ENCODE measurements around the gene CBFA2T2. TPM values are rescaled to one million over a fixed set of nuclear protein-coding genes. Genes with fewer than 3 reads are reported as not detected.
"Not testable (repeated sequence)": the region's sequence is repeated elsewhere in the genome, so short reads cannot be mapped to it uniquely, and the experiment has no call there.

Gene CBFA2T2
- total and polyA plus RNA-seq, 2 donors from 2014 or later = 5.5 to 17.3 TPM

- peak; percentile 78 to 92 (median 88) for DNase-seq
- TF ChIP-seq CTCF (IDR thresholded peaks at IDR 0.05; ENCODE audit: borderline replicate concordance, extremely low read depth, insufficient read depth) = peak; percentile 95
- not testable (repeated sequence) for H3K27me3 ChIP-seq (ENCODE audit: control insufficient read depth, insufficient read depth, low read length); H3K9me3 ChIP-seq (ENCODE audit: control insufficient read depth in 2 of 3, insufficient read depth in 1 of 3, low read length in 3 of 3); H3K27ac ChIP-seq (ENCODE audit: low read depth in 2 of 2, low read length in 2 of 2); H3K4me3 ChIP-seq (ENCODE audit: low read length in 3 of 3); H3K36me3 ChIP-seq (ENCODE audit: control insufficient read depth in 2 of 3, insufficient read depth in 3 of 3, low read length in 3 of 3); H3K4me1 ChIP-seq (ENCODE audit: control insufficient read depth in 2 of 3, insufficient read depth in 2 of 3, low read depth in 1 of 3, low read length in 3 of 3); H3K9ac ChIP-seq (ENCODE audit: low read length in 3 of 3); FAIRE-seq
- intact Hi-C loops (cut with DNase I) = loop anchor here (10.0 kb wide), 1 partner anchor 198 kb away; no protein-coding TSS in a partner anchor
These were observed 32.8 kb upstream of the CBFA2T2 start for GRCh38 chr20:33456916-33457642.

- intact Hi-C loops (cut with DNase I) = loop anchor here (10.0 kb wide), 1 partner anchor 195 kb away; no protein-coding TSS in a partner anchor
- DNase-seq = no peak
- H3K9ac ChIP-seq (ENCODE audit: low read length in 3 of 3) = no peak overlapping the region
- H3K27ac ChIP-seq (ENCODE audit: low read depth in 2 of 2, low read length in 2 of 2) = no peak overlapping the region
- H3K4me1 ChIP-seq (ENCODE audit: control insufficient read depth in 2 of 3, insufficient read depth in 2 of 3, low read depth in 1 of 3, low read length in 3 of 3) = no peaks in the 10 kb centered on the region
- no peak for TF ChIP-seq CTCF (IDR thresholded peaks at IDR 0.05; ENCODE audit: borderline replicate concordance, extremely low read depth, insufficient read depth)
- H3K36me3 ChIP-seq (ENCODE audit: control insufficient read depth in 2 of 3, insufficient read depth in 3 of 3, low read length in 3 of 3) = no peaks in the 10 kb centered on the region
- H3K9me3 ChIP-seq (ENCODE audit: control insufficient read depth in 2 of 3, insufficient read depth in 1 of 3, low read length in 3 of 3) = no peaks in the 10 kb centered on the region
- no peak overlapping the region for H3K4me3 ChIP-seq (ENCODE audit: low read length in 3 of 3)
- no peak for FAIRE-seq
- H3K27me3 ChIP-seq (ENCODE audit: control insufficient read depth, insufficient read depth, low read length) = no peaks in the 10 kb centered on the region
These were observed 30.3 kb upstream of the CBFA2T2 start for GRCh38 chr20:33459599-33459998.

DNA sequence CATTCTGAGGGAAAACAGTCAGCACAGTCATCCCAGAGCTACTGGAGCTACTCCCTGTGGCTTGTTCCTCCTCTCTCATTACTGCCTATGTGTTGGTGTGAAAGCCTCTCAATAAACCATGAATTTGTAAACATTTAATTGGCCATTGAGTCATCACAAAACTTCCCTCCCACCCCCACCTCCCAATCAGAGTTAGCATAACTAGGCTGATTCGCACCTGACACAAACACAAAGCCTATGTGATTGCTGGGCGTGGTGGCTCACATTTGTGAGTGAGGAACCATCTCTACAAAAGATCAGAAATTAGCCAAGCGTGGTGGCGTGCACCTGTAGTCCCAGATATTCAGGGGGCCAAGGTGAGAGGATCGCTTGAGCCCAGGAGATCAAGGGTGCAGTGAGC lies 29.2 kb upstream of the CBFA2T2 start:
- DNase-seq (no peak), FAIRE-seq (no peak)
- Histone ChIP-seq H3K36me3 (ENCODE audit: control insufficient read depth in 2 of 3, insufficient read depth in 3 of 3, low read length in 3 of 3) (no peaks in the 10 kb centered on the region), H3K27ac (ENCODE audit: low read depth in 2 of 2, low read length in 2 of 2) (no peak overlapping the region), H3K9ac (ENCODE audit: low read length in 3 of 3) (no peak overlapping the region), H3K9me3 (ENCODE audit: control insufficient read depth in 2 of 3, insufficient read depth in 1 of 3, low read length in 3 of 3) (no peaks in the 10 kb centered on the region), H3K4me3 (ENCODE audit: low read length in 3 of 3) (no peak overlapping the region), H3K27me3 (ENCODE audit: control insufficient read depth, insufficient read depth, low read length) (no peaks in the 10 kb centered on the region), H3K4me1 (ENCODE audit: control insufficient read depth in 2 of 3, insufficient read depth in 2 of 3, low read depth in 1 of 3, low read length in 3 of 3) (no peaks in the 10 kb centered on the region)
- intact Hi-C loops (cut with DNase I) = no loop called here
- TF ChIP-seq CTCF (IDR thresholded peaks at IDR 0.05; ENCODE audit: borderline replicate concordance, extremely low read depth, insufficient read depth) = no peak

Data from kidney (tissue), 14 donors.